Measurements from ENCODE around the gene TRIP10.

TRIP10 gene, protein sequence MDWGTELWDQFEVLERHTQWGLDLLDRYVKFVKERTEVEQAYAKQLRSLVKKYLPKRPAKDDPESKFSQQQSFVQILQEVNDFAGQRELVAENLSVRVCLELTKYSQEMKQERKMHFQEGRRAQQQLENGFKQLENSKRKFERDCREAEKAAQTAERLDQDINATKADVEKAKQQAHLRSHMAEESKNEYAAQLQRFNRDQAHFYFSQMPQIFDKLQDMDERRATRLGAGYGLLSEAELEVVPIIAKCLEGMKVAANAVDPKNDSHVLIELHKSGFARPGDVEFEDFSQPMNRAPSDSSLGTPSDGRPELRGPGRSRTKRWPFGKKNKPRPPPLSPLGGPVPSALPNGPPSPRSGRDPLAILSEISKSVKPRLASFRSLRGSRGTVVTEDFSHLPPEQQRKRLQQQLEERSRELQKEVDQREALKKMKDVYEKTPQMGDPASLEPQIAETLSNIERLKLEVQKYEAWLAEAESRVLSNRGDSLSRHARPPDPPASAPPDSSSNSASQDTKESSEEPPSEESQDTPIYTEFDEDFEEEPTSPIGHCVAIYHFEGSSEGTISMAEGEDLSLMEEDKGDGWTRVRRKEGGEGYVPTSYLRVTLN

DNA sequence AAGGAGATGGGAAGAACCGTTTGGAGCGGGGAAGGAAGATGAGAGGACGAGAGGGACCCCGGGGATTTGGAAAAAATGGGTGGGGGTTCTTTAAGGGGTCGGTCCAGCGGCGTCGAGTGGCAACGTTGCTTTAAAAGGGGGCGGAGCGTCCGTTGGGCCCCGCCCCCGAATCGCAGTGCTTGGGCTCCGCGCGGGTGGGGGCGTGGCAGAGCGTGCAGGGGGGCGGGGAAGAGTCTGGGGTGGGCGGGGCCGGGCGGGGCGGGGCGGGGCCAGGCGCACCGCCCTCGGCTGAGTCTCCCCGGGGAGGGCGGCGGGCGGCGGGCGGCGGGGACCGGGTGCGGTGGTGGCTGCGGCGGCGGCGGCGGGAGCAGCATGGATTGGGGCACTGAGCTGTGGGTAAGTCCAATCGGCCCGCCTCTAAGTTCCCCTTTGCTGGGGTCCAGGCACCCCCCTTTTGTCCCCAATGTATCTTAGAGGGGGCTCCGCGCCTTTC is at the start of gene TRIP10:
TSS of gene TRIP10 (plus strand) at position 291 of the 493 bp plus-strand sequence. CDS start at position 373, 82 bp downstream.
- peaks cover 29% of the 10 kb centered on the region for H3K4me1 Mint-ChIP-seq (ENCODE audit: low read depth)
- peak within 1 kb of the TSS; percentile 99 for H3K27ac Mint-ChIP-seq
- DNase-seq (ENCODE audit: low spot score) = peak; percentile 81
- peaks cover 25% of the 10 kb centered on the region for H3K36me3 Mint-ChIP-seq (ENCODE audit: low read depth)
- H3K4me3 Mint-ChIP-seq = peak within 1 kb of the TSS; percentile 98
- no peaks in the 10 kb centered on the region for H3K9me3 Mint-ChIP-seq
- H3K27me3 Mint-ChIP-seq (ENCODE audit: low read depth) = no peaks in the 10 kb centered on the region

DNA sequence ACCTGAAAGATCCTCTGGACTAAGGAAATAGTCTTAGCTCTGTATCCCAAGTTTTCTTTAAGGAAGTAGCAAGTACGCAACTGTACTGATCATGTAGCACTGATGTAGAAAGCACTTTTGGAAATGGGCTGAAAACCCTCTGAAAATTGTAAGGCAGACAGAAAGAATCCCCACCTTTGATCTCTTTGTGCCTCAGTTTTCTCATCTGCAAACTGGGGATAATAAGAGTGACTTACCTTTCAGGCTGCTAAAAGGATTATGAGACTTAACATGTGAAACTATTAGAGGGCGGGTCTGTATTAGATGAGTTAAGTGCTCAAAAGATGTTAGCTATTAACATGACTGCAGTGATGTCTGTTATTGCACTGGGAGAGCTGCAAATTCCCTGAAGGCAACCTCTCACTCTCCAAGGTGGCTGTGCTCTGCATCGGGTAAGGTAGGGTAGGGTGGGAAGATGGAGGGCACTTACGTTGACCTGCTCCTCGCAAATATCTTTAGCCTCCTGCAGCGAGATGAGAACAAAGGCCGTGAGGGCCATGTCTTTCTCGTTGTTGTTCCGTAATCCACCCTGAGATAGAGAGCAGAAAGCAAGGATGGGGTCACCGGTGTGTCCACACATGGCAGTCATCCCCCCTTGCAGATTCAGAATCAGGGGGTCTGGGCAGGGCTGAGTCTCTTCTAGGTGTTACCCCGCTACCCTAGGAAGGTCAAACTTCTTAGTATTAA is 49.2 kb upstream of the TRIP10 start:
- Mint-ChIP-seq H3K4me3 (no peak overlapping the region), H3K27ac (no peak overlapping the region), H3K27me3 (ENCODE audit: low read depth) (no peaks in the 10 kb centered on the region), H3K4me1 (ENCODE audit: low read depth) (peaks cover 5% of the 10 kb centered on the region), H3K36me3 (ENCODE audit: low read depth) (no peaks in the 10 kb centered on the region), H3K9me3 (no peaks in the 10 kb centered on the region)
- no peak for DNase-seq (ENCODE audit: low spot score)

DNA sequence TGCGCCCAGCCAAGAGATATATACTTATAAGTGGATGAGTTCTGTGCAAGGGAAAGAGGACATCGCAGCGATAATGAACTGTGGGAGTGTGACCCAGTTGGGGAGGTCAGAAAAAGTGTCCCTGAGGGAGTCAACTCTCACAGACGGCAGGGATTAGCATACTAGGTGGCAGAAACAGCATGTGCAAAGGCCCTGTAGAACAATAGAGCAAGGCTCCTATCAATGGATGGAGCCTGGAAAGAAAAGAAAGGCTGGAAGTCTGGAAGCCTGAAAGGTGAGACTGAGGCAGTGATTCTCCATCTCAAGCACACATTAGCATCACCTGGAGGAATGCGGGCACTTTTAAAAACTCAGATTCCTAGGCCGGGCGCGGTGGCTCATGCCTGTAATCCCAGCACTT is 48.1 kb upstream of the TRIP10 start:
- Mint-ChIP-seq H3K27ac (no peak overlapping the region), H3K4me1 (ENCODE audit: low read depth) (peaks cover 5% of the 10 kb centered on the region), H3K27me3 (ENCODE audit: low read depth) (no peaks in the 10 kb centered on the region), H3K4me3 (no peak overlapping the region), H3K36me3 (ENCODE audit: low read depth) (no peaks in the 10 kb centered on the region), H3K9me3 (no peaks in the 10 kb centered on the region)
- DNase-seq (ENCODE audit: low spot score) = no peak

DNA sequence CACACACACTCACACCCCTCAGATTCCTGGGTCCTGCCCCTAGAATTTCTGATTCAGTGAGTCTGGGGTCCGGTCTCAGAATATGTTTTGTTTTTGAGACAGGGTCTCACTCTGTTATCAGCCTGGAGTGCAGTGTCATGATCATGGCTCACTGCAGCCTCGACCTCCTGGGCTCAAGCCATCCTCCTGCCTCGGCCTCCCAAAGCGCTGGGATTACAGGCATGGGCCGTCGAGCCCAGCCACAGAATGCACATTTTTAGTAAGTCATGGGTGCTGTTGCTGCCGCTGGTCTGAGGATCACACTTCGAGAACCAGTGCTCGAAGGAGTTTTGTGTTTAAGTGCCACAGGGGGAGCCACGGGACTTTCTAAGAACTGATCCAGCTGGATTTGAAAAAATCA is 47.5 kb upstream of the TRIP10 start:
- Mint-ChIP-seq H3K9me3 (no peaks in the 10 kb centered on the region), H3K36me3 (ENCODE audit: low read depth) (no peaks in the 10 kb centered on the region), H3K27ac (no peak overlapping the region), H3K4me1 (ENCODE audit: low read depth) (peaks cover 6% of the 10 kb centered on the region), H3K4me3 (no peak overlapping the region), H3K27me3 (ENCODE audit: low read depth) (no peaks in the 10 kb centered on the region)
- no peak for DNase-seq (ENCODE audit: low spot score)

DNA sequence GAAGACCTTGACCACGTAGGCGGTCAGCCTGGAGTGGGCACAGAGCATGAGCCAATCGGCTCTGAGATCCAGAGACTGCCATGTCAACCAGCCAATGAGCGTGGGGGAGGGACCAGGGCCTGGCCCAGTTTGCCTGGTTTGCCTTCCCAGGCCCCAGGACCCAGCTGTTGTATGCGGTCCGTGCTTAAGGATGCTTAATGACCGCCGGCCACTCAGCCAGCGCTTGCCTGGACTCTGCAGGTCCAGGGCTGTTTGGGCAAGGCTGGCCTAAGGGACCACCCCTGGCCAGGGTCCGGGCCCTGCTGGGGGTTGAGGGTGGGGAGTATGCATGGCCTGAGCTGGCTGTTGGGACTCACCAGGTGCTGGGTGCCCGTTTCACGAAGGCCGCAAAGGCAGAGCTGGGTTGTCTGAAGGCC is 46.4 kb upstream of the TRIP10 start:
- Mint-ChIP-seq H3K27ac (no peak overlapping the region), H3K36me3 (ENCODE audit: low read depth) (no peaks in the 10 kb centered on the region)

DNA sequence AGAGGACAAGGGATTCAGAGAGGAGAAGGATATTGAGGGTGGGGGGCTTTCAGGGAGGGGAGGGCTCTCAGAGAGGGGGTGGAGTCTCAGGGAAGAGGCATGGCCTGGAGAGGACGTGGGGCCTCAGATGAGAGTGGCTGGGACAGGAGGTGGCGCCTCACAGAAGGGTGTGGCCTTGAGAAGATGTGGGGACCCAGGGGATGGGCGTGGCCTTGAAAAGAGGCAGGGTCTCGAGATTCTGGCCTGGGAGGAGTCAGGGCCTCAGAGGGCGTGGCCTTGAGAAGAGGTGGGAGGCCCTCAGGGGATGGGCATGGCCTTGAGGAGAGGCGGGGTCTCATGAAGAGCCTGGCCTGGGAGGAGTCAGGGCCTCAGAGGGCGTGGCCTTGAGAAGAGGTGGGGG is 45.8 kb upstream of the TRIP10 start:
- H3K27me3 Mint-ChIP-seq (ENCODE audit: low read depth) = no peaks in the 10 kb centered on the region
- DNase-seq (ENCODE audit: low spot score) = no peak
- peak overlapping the region; percentile 41 for H3K27ac Mint-ChIP-seq
- H3K9me3 Mint-ChIP-seq = no peaks in the 10 kb centered on the region
- peaks cover 10% of the 10 kb centered on the region for H3K4me1 Mint-ChIP-seq (ENCODE audit: low read depth)
- no peak overlapping the region for H3K4me3 Mint-ChIP-seq
- no peaks in the 10 kb centered on the region for H3K36me3 Mint-ChIP-seq (ENCODE audit: low read depth)

More for the DNA sequence above, 46.4 kb upstream of the TRIP10 start:
- H3K27me3 Mint-ChIP-seq (ENCODE audit: low read depth) = no peaks in the 10 kb centered on the region
- no peak overlapping the region for H3K4me3 Mint-ChIP-seq
- no peaks in the 10 kb centered on the region for H3K9me3 Mint-ChIP-seq
- H3K4me1 Mint-ChIP-seq (ENCODE audit: low read depth) = peaks cover 12% of the 10 kb centered on the region
- no peak for DNase-seq (ENCODE audit: low spot score)

DNA sequence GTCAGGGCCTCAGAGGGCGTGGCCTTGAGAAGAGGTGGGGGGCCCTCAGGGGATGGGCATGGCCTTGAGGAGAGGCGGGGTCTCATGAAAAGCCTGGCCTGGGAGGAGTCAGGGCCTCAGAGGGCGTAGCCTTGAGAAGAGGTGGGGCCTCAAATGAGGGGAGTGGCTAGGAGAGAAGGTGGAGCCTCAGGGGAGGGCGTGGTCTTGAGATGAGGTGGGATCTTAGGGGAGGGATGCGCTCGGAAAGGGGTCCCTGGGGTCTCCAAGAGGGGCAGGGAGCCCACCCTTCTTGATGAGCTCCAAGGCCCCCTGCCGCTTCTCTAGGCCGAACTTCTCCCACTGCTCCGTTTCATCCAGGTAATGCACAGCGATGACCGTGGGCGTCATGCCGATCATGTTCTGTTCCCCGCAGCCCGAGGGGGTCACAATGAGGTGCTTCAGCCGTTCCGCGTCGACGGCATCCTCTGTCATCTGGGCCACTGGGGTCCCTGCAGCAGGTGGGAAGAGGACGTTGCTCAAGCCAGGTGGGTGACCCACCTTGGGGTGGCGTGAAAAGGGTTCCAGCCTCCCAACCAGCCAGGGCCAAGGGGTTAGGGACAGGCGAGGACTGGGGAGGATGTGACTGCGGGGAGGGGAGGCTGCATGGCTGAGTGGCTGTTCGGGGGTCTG is 45.2 kb upstream of the TRIP10 start:
- Mint-ChIP-seq H3K4me1 (ENCODE audit: low read depth) (peaks cover 6% of the 10 kb centered on the region), H3K9me3 (no peaks in the 10 kb centered on the region), H3K4me3 (no peak overlapping the region), H3K27ac (no peak overlapping the region), H3K36me3 (ENCODE audit: low read depth) (no peaks in the 10 kb centered on the region), H3K27me3 (ENCODE audit: low read depth) (no peaks in the 10 kb centered on the region)
- no peak for DNase-seq (ENCODE audit: low spot score)

DNA sequence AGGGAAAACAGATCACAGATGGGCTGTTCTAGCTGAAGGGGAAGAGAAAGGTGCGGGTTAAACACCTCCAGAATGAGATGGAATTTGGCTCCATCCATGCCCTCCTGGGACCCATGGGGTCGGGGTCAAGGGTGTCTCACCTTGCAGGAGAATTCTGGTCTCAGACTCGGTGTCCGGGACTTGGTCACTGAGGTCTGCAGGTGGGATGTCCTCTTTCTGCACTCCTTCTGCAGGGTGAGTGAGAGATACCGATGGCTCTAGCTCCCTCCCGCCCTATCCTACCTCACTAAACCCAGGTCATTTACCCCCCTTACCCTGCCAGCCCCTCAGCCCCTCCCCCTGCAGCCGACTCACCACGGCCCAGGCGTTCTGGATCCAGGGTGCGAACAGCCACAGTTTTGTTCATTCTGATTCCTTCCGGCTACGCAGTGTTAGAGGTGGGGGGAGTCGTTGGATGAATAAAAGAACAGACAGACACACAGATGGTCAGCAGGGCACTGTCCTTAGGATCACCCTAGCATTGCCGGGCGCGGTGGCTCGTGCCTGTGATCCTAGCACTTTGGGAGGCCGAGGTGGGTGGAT is 43.1 kb upstream of the TRIP10 start:
- H3K4me1 Mint-ChIP-seq (ENCODE audit: low read depth) = peaks cover 6% of the 10 kb centered on the region
- no peak overlapping the region for H3K4me3 Mint-ChIP-seq
- H3K36me3 Mint-ChIP-seq (ENCODE audit: low read depth) = no peaks in the 10 kb centered on the region
- no peak overlapping the region for H3K27ac Mint-ChIP-seq
- DNase-seq (ENCODE audit: low spot score) = no peak
- H3K27me3 Mint-ChIP-seq (ENCODE audit: low read depth) = no peaks in the 10 kb centered on the region
- no peaks in the 10 kb centered on the region for H3K9me3 Mint-ChIP-seq

DNA sequence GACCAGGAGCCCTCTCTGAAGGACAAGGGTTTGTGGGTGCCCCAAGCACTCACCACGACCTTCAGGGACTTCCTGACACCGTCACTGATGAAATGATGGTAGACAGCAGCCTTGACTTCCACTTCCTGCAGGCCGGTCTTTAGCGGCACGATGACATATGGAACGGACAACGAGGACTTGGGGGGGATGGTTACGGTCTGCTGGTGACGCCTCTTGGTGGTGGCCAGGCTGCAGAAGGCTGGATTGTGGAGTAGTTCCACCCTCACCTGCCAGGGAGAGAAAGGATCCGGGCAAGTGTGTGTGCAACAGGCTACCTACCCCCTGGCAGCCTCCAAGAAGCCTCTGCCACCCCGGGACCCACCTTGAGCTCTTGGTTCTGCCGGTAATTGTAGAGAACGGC is 42.2 kb upstream of the TRIP10 start:
- Mint-ChIP-seq H3K27ac (no peak overlapping the region), H3K27me3 (ENCODE audit: low read depth) (no peaks in the 10 kb centered on the region), H3K36me3 (ENCODE audit: low read depth) (no peaks in the 10 kb centered on the region), H3K4me1 (ENCODE audit: low read depth) (peaks cover 6% of the 10 kb centered on the region), H3K9me3 (no peaks in the 10 kb centered on the region), H3K4me3 (no peak overlapping the region)
- no peak for DNase-seq (ENCODE audit: low spot score)

DNA sequence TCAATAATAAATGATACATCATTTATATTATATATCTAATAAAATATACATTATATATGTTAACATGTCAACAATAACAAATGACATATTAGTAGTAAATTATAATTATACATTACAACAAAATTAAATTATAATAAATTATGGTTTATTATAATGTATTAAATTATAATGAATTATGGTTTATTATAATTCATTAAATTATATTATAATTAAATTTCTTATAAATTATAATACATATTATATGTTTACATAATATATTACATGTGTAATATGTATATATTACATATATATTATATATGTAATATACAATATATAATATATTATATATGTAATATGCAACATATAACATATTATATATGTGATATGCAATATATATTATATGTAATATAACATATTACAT is 39.5 kb upstream of the TRIP10 start:
- no peak for DNase-seq (ENCODE audit: low spot score)
- no peak overlapping the region for H3K27ac Mint-ChIP-seq
- no peaks in the 10 kb centered on the region for H3K9me3 Mint-ChIP-seq
- peaks cover 6% of the 10 kb centered on the region for H3K4me1 Mint-ChIP-seq (ENCODE audit: low read depth)
- no peak overlapping the region for H3K4me3 Mint-ChIP-seq
- H3K27me3 Mint-ChIP-seq (ENCODE audit: low read depth) = no peaks in the 10 kb centered on the region
- no peaks in the 10 kb centered on the region for H3K36me3 Mint-ChIP-seq (ENCODE audit: low read depth)

DNA sequence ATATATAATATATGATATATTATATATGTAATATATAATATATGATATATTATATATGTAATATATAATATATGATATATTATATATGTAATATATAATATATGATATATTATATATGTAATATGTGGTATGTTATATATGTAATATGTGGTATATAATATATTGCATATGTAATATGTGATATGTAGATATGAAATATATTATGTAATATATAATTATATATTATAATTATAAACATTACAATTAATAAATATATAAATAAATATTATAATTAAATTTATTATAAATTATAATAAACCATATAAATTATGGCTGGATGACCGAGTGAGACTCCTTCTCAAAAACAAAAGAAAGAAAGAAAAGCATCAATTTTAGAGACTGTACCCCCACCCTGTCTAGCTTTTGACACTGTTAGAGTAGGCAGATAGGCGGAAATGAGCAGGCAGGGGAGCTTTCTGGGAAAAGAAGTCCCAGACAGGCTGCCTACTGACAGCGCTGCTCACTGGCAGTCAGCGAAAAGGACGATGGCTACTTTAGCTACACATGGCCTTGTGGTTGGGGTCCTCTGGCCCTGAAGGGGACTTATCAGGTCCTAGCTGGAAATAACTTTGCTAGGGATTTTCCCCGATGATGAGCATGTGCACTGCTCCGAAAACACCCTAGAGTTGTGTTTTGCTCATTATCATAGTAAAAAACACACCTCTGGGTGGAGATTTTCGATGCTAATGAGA is 38.7 kb upstream of the TRIP10 start:
- Mint-ChIP-seq H3K4me1 (ENCODE audit: low read depth) (peaks cover 6% of the 10 kb centered on the region), H3K27ac (no peak overlapping the region), H3K4me3 (no peak overlapping the region), H3K36me3 (ENCODE audit: low read depth) (no peaks in the 10 kb centered on the region), H3K27me3 (ENCODE audit: low read depth) (no peaks in the 10 kb centered on the region), H3K9me3 (no peaks in the 10 kb centered on the region)
- DNase-seq (ENCODE audit: low spot score) = no peak

DNA sequence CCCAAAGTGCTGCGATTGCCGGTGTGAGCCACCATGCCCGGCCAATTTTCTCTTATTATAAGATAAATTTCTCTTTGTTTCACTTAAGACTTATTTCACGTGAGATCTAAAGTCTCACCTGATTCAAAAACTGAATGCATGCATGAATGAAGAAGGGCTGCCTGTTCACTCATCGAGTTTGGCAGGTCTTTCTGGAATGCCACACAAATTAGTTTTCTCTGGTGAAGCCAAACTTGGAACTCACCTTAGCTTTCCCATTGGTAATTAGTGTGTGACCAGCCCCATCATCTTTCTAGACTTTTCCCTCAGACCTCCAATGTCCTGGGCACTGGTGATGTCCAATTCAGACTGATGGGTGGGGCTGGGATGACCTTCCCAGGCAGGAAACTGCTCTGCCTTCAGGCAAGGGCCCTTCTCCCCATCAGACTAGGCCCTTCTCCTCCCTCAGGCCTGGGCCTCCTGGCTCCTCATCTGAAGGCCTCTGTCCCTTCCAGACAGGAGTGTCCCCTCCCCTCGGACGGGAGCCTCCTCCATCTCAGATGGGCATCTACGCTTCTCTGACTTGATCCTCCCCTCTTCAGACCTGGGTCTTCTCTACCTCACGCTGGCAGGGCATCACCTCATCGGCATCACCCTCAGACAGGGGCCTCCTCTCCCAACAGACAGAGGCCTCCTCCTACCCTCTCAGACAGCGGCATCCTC is 33.4 kb upstream of the TRIP10 start:
- Mint-ChIP-seq H3K27ac (no peak overlapping the region), H3K9me3 (no peaks in the 10 kb centered on the region), H3K4me1 (ENCODE audit: low read depth) (peaks cover 4% of the 10 kb centered on the region), H3K4me3 (no peak overlapping the region), H3K36me3 (ENCODE audit: low read depth) (no peaks in the 10 kb centered on the region), H3K27me3 (ENCODE audit: low read depth) (peaks cover 30% of the 10 kb centered on the region)
- no peak for DNase-seq (ENCODE audit: low spot score)

DNA sequence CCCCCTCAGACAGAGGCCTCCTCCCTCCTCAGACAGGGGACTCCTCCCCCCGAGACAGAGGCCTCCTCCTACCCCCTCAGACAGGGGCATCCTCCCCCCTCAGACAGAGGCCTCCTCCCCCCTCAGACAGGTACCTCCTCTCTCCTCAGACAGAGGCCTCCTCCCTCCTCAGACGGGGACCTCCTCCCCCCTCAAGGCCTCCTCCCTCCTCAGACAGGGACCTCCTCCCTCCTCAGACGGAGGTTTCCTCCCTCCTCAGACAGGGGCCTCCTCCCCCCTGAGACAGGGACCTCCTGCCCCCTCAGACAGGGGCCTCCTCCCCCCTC is 32.9 kb upstream of the TRIP10 start:
- no peak for DNase-seq (ENCODE audit: low spot score)
- no peaks in the 10 kb centered on the region for H3K9me3 Mint-ChIP-seq
- peaks cover 35% of the 10 kb centered on the region for H3K27me3 Mint-ChIP-seq (ENCODE audit: low read depth)
- no peak overlapping the region for H3K27ac Mint-ChIP-seq
- H3K36me3 Mint-ChIP-seq (ENCODE audit: low read depth) = no peaks in the 10 kb centered on the region
- H3K4me3 Mint-ChIP-seq = no peak overlapping the region
- peaks cover 4% of the 10 kb centered on the region for H3K4me1 Mint-ChIP-seq (ENCODE audit: low read depth)
